SK-N-SH (cell line): Measurements from ENCODE around the gene UNC13B. TPM values are rescaled to one million over a fixed set of nuclear protein-coding genes. Genes with fewer than 3 reads are reported as not detected.

Source experiments
- CTCF ChIA-PET: fragments of 300-600, 350-600 bp; formaldehyde crosslinking; extraction: SDS; loops from one replicate; lab custom pipeline; 2021; lab: Yijun Ruan, JAX
- POLR2A ChIA-PET: fragments of 350-600 bp; sonication (Branson Sonifier 250); formaldehyde crosslinking; extraction: SDS; loops from one replicate; lab custom pipeline; 2020; ENCODE audit warnings: antibody characterized with exemption, inconsistent platforms; lab: Yijun Ruan, JAX
- DNase-seq: peaks from one replicate; pipeline ENCODE4 v3.0.0; 2012
- H2AFZ ChIP-seq: fragments of 200-600 bp; sonication (generic); 2 replicates; pipeline ENCODE4 v1.8.1; 2016; ENCODE audit warnings: antibody characterized with exemption, mild to moderate bottlenecking, low read depth
- H3F3A ChIP-seq: fragments of 200-600 bp; sonication (generic); replicated peaks from 2 replicates; pipeline ENCODE3; 2016; ENCODE audit warnings: antibody characterized with exemption, mild to moderate bottlenecking; ENCODE audit not compliant: insufficient read depth
- H3K27ac ChIP-seq, 2 experiments: fragments of 200-500 bp in 1 of 2; fragments of 200-600 bp in 1 of 2; sonication (Bioruptor generic) in 1 of 2; sonication (generic), shearing (Covaris generic) in 1 of 2; 2 replicates each; pipeline versions ENCODE4 v1.5.1 to v1.6.1; 2014 to 2016; ENCODE audit warnings: low read depth in 2 of 2, inconsistent platforms in 1 of 2, low read length in 1 of 2, mild to moderate bottlenecking in 1 of 2, mixed read lengths in 1 of 2
- H3K27me3 ChIP-seq: fragments of 200-600 bp; sonication (generic), shearing (Covaris generic); 2 replicates; pipeline ENCODE4 v1.6.1; 2016; ENCODE audit warnings: mixed run types; ENCODE audit not compliant: insufficient read depth
- H3K36me3 ChIP-seq, 2 experiments: fragments of 200-500 bp in 1 of 2; fragments of 200-600 bp in 1 of 2; sonication (Bioruptor generic) in 1 of 2; sonication (generic) in 1 of 2; replicated peaks in 1 of 2; 2 replicates each; pipeline versions ENCODE3 to v1.5.1; 2014 to 2016; ENCODE audit warnings: low read length in 1 of 2, mild to moderate bottlenecking in 1 of 2; ENCODE audit not compliant: insufficient read depth in 2 of 2, control insufficient read depth in 1 of 2
- H3K4me1 ChIP-seq, 2 experiments: fragments of 200-500 bp in 1 of 2; fragments of 200-600 bp in 1 of 2; sonication (Bioruptor generic) in 1 of 2; sonication (generic), shearing (Covaris generic) in 1 of 2; 2 replicates each; pipeline versions ENCODE4 v1.5.1 to v1.6.1; 2014 to 2016; ENCODE audit warnings: low read depth in 1 of 2, low read length in 1 of 2, mixed run types in 1 of 2; ENCODE audit not compliant: insufficient read depth in 2 of 2, control insufficient read depth in 1 of 2
- H3K4me2 ChIP-seq: fragments of 200-600 bp; sonication (generic), shearing (Covaris generic); 2 replicates; pipeline ENCODE4 v1.6.1; 2017; ENCODE audit warnings: mixed run types
- H3K4me3 ChIP-seq, 2 experiments: fragments of 200-500 bp in 1 of 2; fragments of 200-600 bp in 1 of 2; sonication (Bioruptor generic) in 1 of 2; sonication (generic), shearing (Covaris generic) in 1 of 2; 2 replicates each; pipeline versions ENCODE4 v1.5.1 to v1.8.1; 2014 to 2016; ENCODE audit warnings: low read depth in 2 of 2, inconsistent platforms in 1 of 2, low read length in 1 of 2, mild to moderate bottlenecking in 1 of 2, mixed read lengths in 1 of 2, moderate library complexity in 1 of 2
- H3K79me2 ChIP-seq: fragments of 200-600 bp; sonication (generic); 2 replicates; pipeline ENCODE4 v1.8.1; 2017; ENCODE audit warnings: mild to moderate bottlenecking; ENCODE audit not compliant: insufficient read depth
- H3K9ac ChIP-seq: fragments of 200-600 bp; sonication (generic); 2 replicates; pipeline ENCODE4 v1.6.1; 2017; ENCODE audit warnings: mixed run types
- H3K9me2 ChIP-seq: fragments of 200-600 bp; sonication (generic); 2 replicates; pipeline ENCODE4 v1.6.1; 2017; ENCODE audit warnings: mixed run types
- H3K9me3 ChIP-seq: fragments of 200-600 bp; sonication (generic); 2 replicates; pipeline ENCODE4 v1.6.1; 2017; ENCODE audit warnings: mixed run types, mild to moderate bottlenecking, moderate library complexity
- H4K20me1 ChIP-seq: fragments of 200-600 bp; sonication (generic); 2 replicates; pipeline ENCODE4 v1.6.1; 2017; ENCODE audit warnings: mild to moderate bottlenecking, mixed run types; ENCODE audit not compliant: insufficient read depth
- CHD2 ChIP-seq: fragments of 150-350 bp; IDR thresholded peaks from 2 replicates; pipeline ENCODE4 v1.6.1; 2018; ENCODE audit warnings: low read length; ENCODE audit not compliant: partially characterized antibody
- EZH2phosphoT487 ChIP-seq: fragments of 200-600 bp; sonication (generic); IDR thresholded peaks from 2 replicates; pipeline ENCODE4 v1.6.1; 2017; ENCODE audit warnings: low read depth, mixed run types, mild to moderate bottlenecking, antibody characterized with exemption, moderate library complexity, borderline replicate concordance
- GATA2 ChIP-seq: sonication (generic); formaldehyde crosslinking; IDR thresholded peaks from 2 replicates; pipeline ENCODE4 v1.5.0; 2020; ENCODE audit warnings: mild to moderate bottlenecking, missing genetic modification reagents
- JUND ChIP-seq: IDR thresholded peaks from 2 replicates; pipeline ENCODE4 v1.4.0; 2012
- MEF2A ChIP-seq: IDR thresholded peaks from 2 replicates; pipeline ENCODE4 v1.4.0; 2012; ENCODE audit warnings: low read depth, borderline replicate concordance
- NFIC ChIP-seq: IDR thresholded peaks from 2 replicates; pipeline ENCODE4 v1.4.0; 2012; ENCODE audit warnings: borderline replicate concordance
- NRF1 ChIP-seq: IDR thresholded peaks from 2 replicates; pipeline ENCODE4 v1.6.1; 2012; ENCODE audit warnings: low read depth, mild to moderate bottlenecking, low read length
- RAD21 ChIP-seq: IDR thresholded peaks from 2 replicates; pipeline ENCODE4 v1.6.1; 2012; ENCODE audit warnings: mild to moderate bottlenecking, low read length
- RFX5 ChIP-seq: IDR thresholded peaks from 2 replicates; pipeline ENCODE4 v1.6.1; 2012; ENCODE audit warnings: mild to moderate bottlenecking, improper control_type of control experiment, low read length
- RXRA ChIP-seq: IDR thresholded peaks from 2 replicates; pipeline ENCODE4 v1.4.0; 2012; ENCODE audit warnings: low read depth, mild to moderate bottlenecking, borderline replicate concordance
- SMC3 ChIP-seq: IDR thresholded peaks from 2 replicates; pipeline ENCODE4 v1.6.1; 2012; ENCODE audit warnings: low read depth, low read length, improper control_type of control experiment
- TAF1 ChIP-seq: IDR thresholded peaks from 2 replicates; pipeline ENCODE4 v1.6.1; 2012; ENCODE audit warnings: low read depth, mild to moderate bottlenecking, low read length, moderate library complexity, borderline replicate concordance
- TCF12 ChIP-seq: IDR thresholded peaks from 2 replicates; pipeline ENCODE4 v1.4.0; 2012
- WGBS: methylation state at CpG from one replicate; pipeline ENCODE4 v1.1.6; 2017; ENCODE audit warnings: low lambda C conversion rate; 5-methylcytosine and 5-hydroxymethylcytosine counted together
- polyA plus RNA-seq, 3 experiments: library from polyadenylated mRNA; depleted of rRNA; stranded (reverse); fragments of >200 nt; gene quantifications; 2 replicates each; pipeline ENCODE4 v1.2.3, GENCODE V29; 2012
- TF ChIP-seq, protein P1 (sequence below): fragments of 200-600 bp; sonication (generic); IDR thresholded peaks from 2 replicates; pipeline ENCODE4 v1.6.1; 2017; ENCODE audit warnings: antibody characterized with exemption, mild to moderate bottlenecking, moderate library complexity
- TF ChIP-seq, protein P2 (sequence below): IDR thresholded peaks from 2 replicates; pipeline ENCODE4 v1.4.0; 2012; ENCODE audit warnings: low read depth, borderline replicate concordance

The UNC13B gene
- polyA plus RNA-seq, 1 of the 3 experiments (the other 2 are of a cell fraction), result 8.1 TPM

DNA sequence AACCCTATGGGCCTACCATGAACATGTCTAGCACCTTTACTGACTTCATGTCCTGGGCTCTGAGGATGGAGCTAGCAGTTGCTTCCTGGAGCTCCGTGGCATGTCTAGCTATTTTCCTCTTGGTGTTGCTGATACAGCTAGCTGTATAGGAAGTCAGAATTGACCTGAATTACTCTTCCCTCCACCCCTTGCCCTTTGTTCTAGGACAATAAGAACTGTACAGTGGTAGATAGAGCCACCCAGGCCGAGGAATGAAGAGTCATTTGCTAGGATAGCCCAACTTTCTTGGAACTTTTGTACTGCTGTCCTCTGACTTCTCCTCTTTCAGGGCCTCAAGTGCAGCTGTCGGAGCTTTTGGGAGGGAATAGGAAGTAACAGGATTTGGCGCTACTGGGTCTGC is 218.2 kb downstream of the UNC13B start:
- no peak overlapping the region for H3K27ac ChIP-seq
- H2AFZ ChIP-seq, result no peak overlapping the region
- H3K9ac ChIP-seq, result no peak overlapping the region
- WGBS, result 97% methylated on average over 4 of the region's 4 CpGs
- no peaks in the 10 kb centered on the region for H3K27me3 ChIP-seq
- H3K9me3 ChIP-seq, result no peaks in the 10 kb centered on the region
- no peaks in the 10 kb centered on the region for H3K9me2 ChIP-seq
- TF ChIP-seq GATA2 (CRISPR knock-in tag) (no peak), CHD2 (no peak), RFX5 (no peak)
- TF ChIP-seq, protein P1, sequence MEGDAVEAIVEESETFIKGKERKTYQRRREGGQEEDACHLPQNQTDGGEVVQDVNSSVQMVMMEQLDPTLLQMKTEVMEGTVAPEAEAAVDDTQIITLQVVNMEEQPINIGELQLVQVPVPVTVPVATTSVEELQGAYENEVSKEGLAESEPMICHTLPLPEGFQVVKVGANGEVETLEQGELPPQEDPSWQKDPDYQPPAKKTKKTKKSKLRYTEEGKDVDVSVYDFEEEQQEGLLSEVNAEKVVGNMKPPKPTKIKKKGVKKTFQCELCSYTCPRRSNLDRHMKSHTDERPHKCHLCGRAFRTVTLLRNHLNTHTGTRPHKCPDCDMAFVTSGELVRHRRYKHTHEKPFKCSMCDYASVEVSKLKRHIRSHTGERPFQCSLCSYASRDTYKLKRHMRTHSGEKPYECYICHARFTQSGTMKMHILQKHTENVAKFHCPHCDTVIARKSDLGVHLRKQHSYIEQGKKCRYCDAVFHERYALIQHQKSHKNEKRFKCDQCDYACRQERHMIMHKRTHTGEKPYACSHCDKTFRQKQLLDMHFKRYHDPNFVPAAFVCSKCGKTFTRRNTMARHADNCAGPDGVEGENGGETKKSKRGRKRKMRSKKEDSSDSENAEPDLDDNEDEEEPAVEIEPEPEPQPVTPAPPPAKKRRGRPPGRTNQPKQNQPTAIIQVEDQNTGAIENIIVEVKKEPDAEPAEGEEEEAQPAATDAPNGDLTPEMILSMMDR, result no peak
- TF ChIP-seq, all 33 proteins: peak for 0
- H3K4me2 ChIP-seq, result no peak overlapping the region
- H3K4me3 ChIP-seq, result no peak overlapping the region
- peaks cover 0 to 11% of the 10 kb centered on the region in 2 experiments for H3K36me3 ChIP-seq
- CTCF ChIA-PET, result interaction anchor here (1.3 to 1.7 kb wide), 2 partner anchors 17 to 174 kb away, joined by 5 read pairs; no protein-coding TSS in a partner anchor
- no peaks in the 10 kb centered on the region for H3K79me2 ChIP-seq
- H3K4me1 ChIP-seq, result no peaks in the 10 kb centered on the region; a peak in 1 of 4 replicates
- H4K20me1 ChIP-seq, result no peaks in the 10 kb centered on the region
- H3F3A ChIP-seq, result no peaks in the 10 kb centered on the region
- POLR2A ChIA-PET, result no interaction called here
- DNase-seq, result no peak

DNA sequence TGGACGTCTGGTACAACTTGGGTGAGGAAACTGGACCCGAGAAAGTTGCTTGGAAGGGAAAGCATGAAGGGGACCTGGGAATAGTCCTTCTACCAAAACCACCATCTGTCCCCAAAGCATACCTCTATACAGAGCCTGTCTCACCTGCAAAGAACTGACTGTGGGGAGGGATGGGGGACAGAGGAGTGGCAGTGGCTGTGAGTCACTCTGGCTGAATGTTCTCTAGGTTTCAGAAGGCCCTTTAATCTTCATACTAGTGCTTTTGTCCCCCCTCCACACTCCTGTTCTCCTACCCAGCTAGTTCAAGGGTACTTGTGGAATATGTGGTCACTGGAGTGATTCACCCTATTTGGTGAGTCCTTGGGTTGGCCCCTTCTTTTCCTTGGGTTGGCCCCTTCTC is 218.8 kb downstream of the UNC13B start:
- ChIA-PET CTCF (interaction anchor here (1.7 kb wide), 1 partner anchor 17 kb away, joined by 5 read pairs; no protein-coding TSS in a partner anchor), POLR2A (no interaction called here)
- H3K4me3 ChIP-seq, result no peak overlapping the region
- no peak for DNase-seq
- no peak overlapping the region for H3K9ac ChIP-seq
- no peaks in the 10 kb centered on the region for H3K79me2 ChIP-seq
- WGBS, result 80% methylated on average over 2 of the region's 2 CpGs
- H3K36me3 ChIP-seq, result peaks cover 0 to 11% of the 10 kb centered on the region in 2 experiments
- H3K27ac ChIP-seq, result no peak overlapping the region
- H3K9me2 ChIP-seq, result no peaks in the 10 kb centered on the region
- H3K9me3 ChIP-seq, result no peaks in the 10 kb centered on the region
- H2AFZ ChIP-seq, result no peak overlapping the region
- no peaks in the 10 kb centered on the region for H3F3A ChIP-seq
- TF ChIP-seq SMC3 (no peak), NRF1 (no peak), TAF1 (no peak), TCF12 (no peak), EZH2phosphoT487 (no peak), NFIC (no peak), MEF2A (no peak), RXRA (no peak), JUND (no peak), RAD21 (no peak), CHD2 (no peak)
- TF ChIP-seq, protein P2, sequence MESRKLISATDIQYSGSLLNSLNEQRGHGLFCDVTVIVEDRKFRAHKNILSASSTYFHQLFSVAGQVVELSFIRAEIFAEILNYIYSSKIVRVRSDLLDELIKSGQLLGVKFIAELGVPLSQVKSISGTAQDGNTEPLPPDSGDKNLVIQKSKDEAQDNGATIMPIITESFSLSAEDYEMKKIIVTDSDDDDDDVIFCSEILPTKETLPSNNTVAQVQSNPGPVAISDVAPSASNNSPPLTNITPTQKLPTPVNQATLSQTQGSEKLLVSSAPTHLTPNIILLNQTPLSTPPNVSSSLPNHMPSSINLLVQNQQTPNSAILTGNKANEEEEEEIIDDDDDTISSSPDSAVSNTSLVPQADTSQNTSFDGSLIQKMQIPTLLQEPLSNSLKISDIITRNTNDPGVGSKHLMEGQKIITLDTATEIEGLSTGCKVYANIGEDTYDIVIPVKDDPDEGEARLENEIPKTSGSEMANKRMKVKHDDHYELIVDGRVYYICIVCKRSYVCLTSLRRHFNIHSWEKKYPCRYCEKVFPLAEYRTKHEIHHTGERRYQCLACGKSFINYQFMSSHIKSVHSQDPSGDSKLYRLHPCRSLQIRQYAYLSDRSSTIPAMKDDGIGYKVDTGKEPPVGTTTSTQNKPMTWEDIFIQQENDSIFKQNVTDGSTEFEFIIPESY, result no peak
- TF ChIP-seq, protein P1, result no peak
- H4K20me1 ChIP-seq, result no peaks in the 10 kb centered on the region
- H3K4me2 ChIP-seq, result no peak overlapping the region
- no peaks in the 10 kb centered on the region for H3K27me3 ChIP-seq
- H3K4me1 ChIP-seq, result no peaks in the 10 kb centered on the region; a peak in 1 of 4 replicates
